Naive thymus-derived CD4-positive, alpha-beta T cell (primary cell): ENCODE data around the gene SIAE. TPM values are rescaled to one million over a fixed set of nuclear protein-coding genes. Genes with fewer than 3 reads are reported as not detected.
A peak's percentile ranks its signal among the peaks of the same experiment; 100 is the strongest.

Experiments
- ATAC-seq: fragments of 150-1000 bp; cut with Tn5 transposase; 2 replicates; pipeline ENCODE4 v1.10.0; 2021; ENCODE audit warnings: mild to moderate bottlenecking, moderate library complexity
- CTCF ChIA-PET: fragments of 350-600 bp; sonication (Branson Sonifier 250); formaldehyde crosslinking; loops from one replicate; lab custom pipeline; 2021; ENCODE audit warnings: antibody characterized with exemption; lab: Charles Lee
- POLR2A ChIA-PET: fragments of 350-600 bp; sonication (Branson Sonifier 250); formaldehyde crosslinking; loops from one replicate; lab custom pipeline; 2021; ENCODE audit warnings: antibody characterized with exemption, inconsistent platforms; lab: Charles Lee
- DNase-seq, 9 donors: peaks; one replicate each; pipeline versions ENCODE4 v3.0.0 to v3.0.0-alpha.2; 2020 to 2022; ENCODE audit warnings: mixed read lengths in 1 of 9
- H3K27ac ChIP-seq: one replicate; pipeline ENCODE4 v1.7.0; 2013; ENCODE audit warnings: mild to moderate bottlenecking, low read depth, low read length, moderate library complexity
- H3K27me3 ChIP-seq, 2 donors: one replicate each; pipeline ENCODE4 v1.7.0; 2013; ENCODE audit warnings: low read length in 2 of 2, mild to moderate bottlenecking in 2 of 2, moderate library complexity in 2 of 2; ENCODE audit not compliant: control insufficient read depth in 2 of 2, insufficient read depth in 2 of 2
- H3K36me3 ChIP-seq, 3 experiments: 1 replicate in 2 of 3; 2 replicates in 1 of 3; pipeline ENCODE4 v1.7.0; 2013; ENCODE audit warnings: low read length in 3 of 3, mild to moderate bottlenecking in 3 of 3, moderate library complexity in 1 of 3; ENCODE audit not compliant: insufficient read depth in 3 of 3, control insufficient read depth in 2 of 3
- H3K4me1 ChIP-seq, 2 donors: one replicate each; pipeline ENCODE4 v1.7.0; 2013; ENCODE audit warnings: low read length in 2 of 2, mild to moderate bottlenecking in 2 of 2, moderate library complexity in 1 of 2; ENCODE audit not compliant: control insufficient read depth in 2 of 2, insufficient read depth in 2 of 2
- H3K4me3 ChIP-seq: 2 replicates; pipeline ENCODE4 v1.7.0; 2013; ENCODE audit warnings: mild to moderate bottlenecking, low read length
- H3K9me3 ChIP-seq, 3 experiments: 1 replicate in 2 of 3; 2 replicates in 1 of 3; pipeline ENCODE4 v1.7.0; 2013; ENCODE audit warnings: low read length in 3 of 3; ENCODE audit not compliant: control insufficient read depth in 2 of 3
- H3K27ac Mint-ChIP-seq, 9 donors: one replicate each; pipeline ENCODE4 v1.8.0; 2020 to 2022; ENCODE audit warnings: mixed read lengths in 9 of 9, mild to moderate bottlenecking in 8 of 9, moderate library complexity in 5 of 9, inconsistent platforms in 2 of 9
- H3K27me3 Mint-ChIP-seq, 5 donors: one replicate each; pipeline ENCODE4 v1.8.0; 2021 to 2022; ENCODE audit warnings: mixed read lengths in 5 of 5, mild to moderate bottlenecking in 1 of 5
- H3K36me3 Mint-ChIP-seq, 5 donors: one replicate each; pipeline ENCODE4 v1.8.0; 2020 to 2022; ENCODE audit warnings: mixed read lengths in 5 of 5, mild to moderate bottlenecking in 3 of 5, inconsistent platforms in 1 of 5
- H3K4me1 Mint-ChIP-seq, 7 donors: one replicate each; pipeline ENCODE4 v1.8.0; 2020 to 2022; ENCODE audit warnings: mixed read lengths in 7 of 7, mild to moderate bottlenecking in 3 of 7, inconsistent platforms in 1 of 7
- H3K4me3 Mint-ChIP-seq, 10 donors: one replicate each; pipeline ENCODE4 v1.8.0; 2020 to 2022; ENCODE audit warnings: mild to moderate bottlenecking in 10 of 10, mixed read lengths in 10 of 10, moderate library complexity in 6 of 10, inconsistent platforms in 2 of 10
- H3K9me3 Mint-ChIP-seq, 11 donors: one replicate each; pipeline ENCODE4 v1.8.0; 2020 to 2022; ENCODE audit warnings: mixed read lengths in 11 of 11, mild to moderate bottlenecking in 4 of 11, inconsistent platforms in 1 of 11, moderate library complexity in 1 of 11
- intact Hi-C, 2 donors: fragments of 100-400 bp; cut with micrococcal nuclease; formaldehyde crosslinking; loops; one replicate each; pipeline ENCODE4 v1.15.1; 2023
- polyA plus RNA-seq, 2 donors: library from polyadenylated mRNA; unstranded; fragments of 300-500 nt; fragmentation: Illumina TruSeq; gene quantifications; one replicate each; pipeline ENCODE4 v1.2.3, GENCODE V29; 2021
- total RNA-seq, 6 experiments: library from RNA in 5 of 6; stranded (reverse) in 5 of 6; gene quantifications; 1 replicate in 5 of 6; 2 replicates in 1 of 6; pipeline ENCODE4 v1.2.3 and lab custom pipeline; 2021 to 2026

Gene SIAE
- total and polyA plus RNA-seq, 7 experiments from 2014 or later: 2.7 to 11.3 (median 8.5) TPM

GRCh38 chr11:124633355-124633754 lies 40.2 kb downstream of the SIAE start:
- intact Hi-C loops: no loop called here
- ChIA-PET CTCF (no interaction called here), POLR2A (interaction anchor here (3.3 kb wide), 1 partner anchor 11 kb away, joined by 15 read pairs; the partner anchor contains the start of gene TBRG1)
- H3K27me3 ChIP-seq: no peaks in the 10 kb centered on the region
- Mint-ChIP-seq H3K27me3 (no peaks in the 10 kb centered on the region), H3K36me3 (peaks cover 6 to 45% (median 20%) of the 10 kb centered on the region in 5 donors), H3K9me3 (no peaks in the 10 kb centered on the region), H3K4me1 (peaks cover 0 to 6% (median 3%) of the 10 kb centered on the region in 7 donors), H3K4me3 (no peak overlapping the region), H3K27ac (peak overlapping the region in 1 of 9 donors; percentile 70)
- ATAC-seq (peak; percentile 41), DNase-seq (no peak)
- no peaks in the 10 kb centered on the region for H3K4me1 ChIP-seq
- no peak overlapping the region for H3K4me3 ChIP-seq
- H3K27ac ChIP-seq: no peak overlapping the region
- H3K9me3 ChIP-seq: no peaks in the 10 kb centered on the region
- H3K36me3 ChIP-seq: peaks cover 10 to 81% (median 11%) of the 10 kb centered on the region in 3 experiments

GRCh38 chr11:124629961-124630360 lies 43.6 kb downstream of the SIAE start:
- H3K9me3 Mint-ChIP-seq: no peaks in the 10 kb centered on the region
- Histone ChIP-seq H3K9me3 (no peaks in the 10 kb centered on the region), H3K27ac (no peak overlapping the region), H3K27me3 (no peaks in the 10 kb centered on the region), H3K4me3 (no peak overlapping the region), H3K4me1 (no peaks in the 10 kb centered on the region), H3K36me3 (peaks cover 17 to 80% (median 30%) of the 10 kb centered on the region in 3 experiments)
- peak overlapping the region in 1 of 9 donors; percentile 29 for H3K27ac Mint-ChIP-seq
- peaks cover 10 to 26% (median 26%) of the 10 kb centered on the region in 7 donors for H3K4me1 Mint-ChIP-seq
- H3K27me3 Mint-ChIP-seq: no peaks in the 10 kb centered on the region
- ATAC-seq (no peak), DNase-seq (no peak)
- H3K36me3 Mint-ChIP-seq: peaks cover 16 to 54% (median 31%) of the 10 kb centered on the region in 5 donors
- CTCF ChIA-PET: no interaction called here
- POLR2A ChIA-PET: interaction anchor here (3.3 kb wide), 1 partner anchor 8 kb away, joined by 15 read pairs; the partner anchor contains the start of gene TBRG1
- no peak overlapping the region for H3K4me3 Mint-ChIP-seq
- intact Hi-C loops: loop anchor here in 1 of 2 donors (10.0 kb wide), 1 partner anchor 1585 kb away; the partner anchor contains the start of genes FAM118B and RPUSD4

GRCh38 chr11:124627546-124627945 lies 46.0 kb downstream of the SIAE start:
- Mint-ChIP-seq H3K36me3 (peaks cover 16 to 46% (median 30%) of the 10 kb centered on the region in 5 donors), H3K4me3 (no peak overlapping the region), H3K27me3 (no peaks in the 10 kb centered on the region), H3K9me3 (no peaks in the 10 kb centered on the region), H3K4me1 (peaks cover 21 to 47% (median 39%) of the 10 kb centered on the region in 7 donors), H3K27ac (peak overlapping the region in 3 of 9 donors; percentile 7 to 48 (median 16))
- peaks cover 12 to 67% (median 30%) of the 10 kb centered on the region in 3 experiments for H3K36me3 ChIP-seq
- H3K9me3 ChIP-seq: no peaks in the 10 kb centered on the region
- no peaks in the 10 kb centered on the region for H3K27me3 ChIP-seq
- ATAC-seq (no peak), DNase-seq (no peak)
- intact Hi-C loops: loop anchor here in 1 of 2 donors (10.0 kb wide), 1 partner anchor 1587 kb away; the partner anchor contains the start of genes FAM118B and RPUSD4
- H3K27ac ChIP-seq: no peak overlapping the region
- H3K4me1 ChIP-seq: peaks cover 7 to 12% of the 10 kb centered on the region in 2 donors
- ChIA-PET CTCF (interaction anchor here (0.7 to 1.2 kb wide), 2 partner anchors 204 to 211 kb away, joined by 3 read pairs; no protein-coding TSS in a partner anchor), POLR2A (interaction anchor here (0.7 kb wide), 1 partner anchor 20 kb away, joined by 3 read pairs; no protein-coding TSS in a partner anchor)
- H3K4me3 ChIP-seq: no peak overlapping the region

GRCh38 chr11:124625504-124626168 lies 47.9 kb downstream of the SIAE start:
- Histone ChIP-seq H3K4me3 (no peak overlapping the region), H3K36me3 (peaks cover 12 to 50% (median 21%) of the 10 kb centered on the region in 3 experiments), H3K4me1 (peaks cover 7 to 12% of the 10 kb centered on the region in 2 donors), H3K27me3 (no peaks in the 10 kb centered on the region), H3K27ac (no peak overlapping the region), H3K9me3 (no peaks in the 10 kb centered on the region)
- Mint-ChIP-seq H3K27me3 (peaks cover 0 to 5% (median 0%) of the 10 kb centered on the region in 5 donors), H3K27ac (peak overlapping the region in 4 of 9 donors; percentile 36 to 65 (median 43)), H3K4me1 (peaks cover 21 to 57% (median 46%) of the 10 kb centered on the region in 7 donors), H3K4me3 (peak overlapping the region in 4 of 10 donors; percentile 23 to 100 (median 72)), H3K9me3 (no peaks in the 10 kb centered on the region), H3K36me3 (peaks cover 15 to 33% (median 25%) of the 10 kb centered on the region in 5 donors)
- ChIA-PET POLR2A (no interaction called here), CTCF (interaction anchor here (1.2 kb wide), 1 partner anchor 18 kb away, joined by 3 read pairs; no protein-coding TSS in a partner anchor)
- ATAC-seq: no peak
- intact Hi-C loops: loop anchor here in 1 of 2 donors (10.0 kb wide), 1 partner anchor 1589 kb away; the partner anchor contains the start of genes FAM118B and RPUSD4
- DNase-seq: no peak

- intact Hi-C loops: loop anchor here (2.0 to 10.0 kb wide), 7 partner anchors 123 to 1591 kb away; partner anchors contain the start of genes FAM118B (in 2 of the 2), RPUSD4 (in 2 of the 2), CCDC15 (in 1 of the 2) and CDON (in 1 of the 2)
- H3K9me3 ChIP-seq: no peaks in the 10 kb centered on the region
- peak overlapping the region; percentile 89 to 100 (median 98) for H3K4me3 Mint-ChIP-seq
- H3K36me3 ChIP-seq: peaks cover 7 to 41% (median 21%) of the 10 kb centered on the region in 3 experiments
- H3K4me1 Mint-ChIP-seq: peaks cover 21 to 57% (median 46%) of the 10 kb centered on the region in 7 donors
- no peak for ATAC-seq
- peak overlapping the region; percentile 91 for H3K27ac ChIP-seq
- H3K27me3 ChIP-seq: no peaks in the 10 kb centered on the region
- ChIA-PET CTCF (interaction anchor here (0.9 kb wide), 1 partner anchor 178 kb away, joined by 3 read pairs; no protein-coding TSS in a partner anchor), POLR2A (interaction anchor here (0.9 to 2.6 kb wide), 10 partner anchors 8 to 327 kb away, joined by 3 to 15 read pairs (median 6); partner anchors contain the start of genes MSANTD2, PANX3, SIAE and SPA17)
- H3K36me3 Mint-ChIP-seq: peaks cover 11 to 26% (median 21%) of the 10 kb centered on the region in 5 donors
- H3K27ac Mint-ChIP-seq: peak overlapping the region; percentile 91 to 100 (median 98)
- H3K4me1 ChIP-seq: peaks cover 7 to 12% of the 10 kb centered on the region in 2 donors
- no peaks in the 10 kb centered on the region for H3K9me3 Mint-ChIP-seq
- H3K4me3 ChIP-seq: peak overlapping the region; percentile 75
- no peak for DNase-seq
- peaks cover 0 to 19% (median 3%) of the 10 kb centered on the region in 5 donors for H3K27me3 Mint-ChIP-seq
Observed at GRCh38 chr11:124623861-124624525, 49.5 kb downstream of the SIAE start.
